Raji (cell line): Measurements from ENCODE around the gene CPLX1.

Experiments
- POLR2A ChIP-seq: IDR thresholded peaks from 2 replicates; pipeline ENCODE4 v1.6.1; 2011; ENCODE audit warnings: low read depth, low read length, control low read depth; ENCODE audit not compliant: insufficient read depth

Gene CPLX1

GRCh38 chr4:754221-755120 is 71.5 kb downstream of the CPLX1 start:
- TF ChIP-seq POLR2A = no peak

DNA sequence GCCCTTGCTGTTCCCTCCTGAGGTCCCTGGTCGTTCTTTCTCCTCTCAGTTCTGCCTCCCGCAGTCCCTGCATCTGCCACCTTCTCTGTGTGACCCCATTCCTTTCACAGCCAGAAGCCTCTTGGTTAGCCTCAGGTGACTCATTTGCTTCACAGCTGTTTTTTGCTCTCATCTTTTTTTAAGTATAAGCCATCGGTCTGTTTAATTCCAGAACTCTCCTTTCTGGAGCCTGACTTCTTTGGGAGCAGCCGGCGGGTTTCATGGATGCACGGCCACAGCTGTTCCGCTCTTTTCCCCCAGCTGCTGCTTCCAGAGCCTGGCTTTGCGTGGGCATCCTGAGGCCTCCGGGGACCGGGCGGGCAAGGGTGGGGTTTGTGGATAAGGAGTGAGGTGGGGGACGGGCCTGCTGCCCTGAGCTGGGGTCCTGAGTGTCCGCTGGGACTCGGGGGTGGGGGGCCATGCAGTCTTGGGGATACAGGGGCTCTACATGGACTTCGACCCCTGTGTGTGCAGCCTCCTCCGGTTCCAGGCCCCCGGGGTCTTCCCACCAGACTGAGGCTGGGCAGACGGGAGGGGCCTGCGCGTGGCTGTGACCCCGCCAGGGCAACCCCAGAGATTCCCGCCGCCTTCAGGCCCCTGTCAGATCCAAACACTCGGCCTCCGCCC is 73.6 kb downstream of the CPLX1 start:
- no peak for TF ChIP-seq POLR2A

DNA sequence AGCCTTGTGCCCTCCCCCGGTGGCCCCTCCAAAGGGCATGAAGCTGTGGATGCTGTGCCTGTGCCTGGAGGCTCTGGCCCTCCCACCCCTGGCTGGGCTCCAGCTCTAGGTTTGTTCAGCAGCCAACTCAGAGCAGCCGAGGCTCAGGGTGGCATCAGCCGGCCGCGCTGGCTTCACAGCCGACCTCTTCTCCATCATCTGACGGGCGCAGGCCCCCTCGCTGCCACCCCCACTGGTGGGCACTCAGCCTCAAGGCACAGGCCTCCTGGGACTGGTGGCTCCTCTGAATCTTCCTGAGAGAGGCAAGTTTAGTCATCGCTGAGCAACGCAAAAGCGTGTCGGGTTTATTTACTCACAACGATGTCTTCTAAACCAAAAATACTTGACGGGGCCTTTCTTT is 74.3 kb downstream of the CPLX1 start:
- TF ChIP-seq POLR2A = no peak

DNA sequence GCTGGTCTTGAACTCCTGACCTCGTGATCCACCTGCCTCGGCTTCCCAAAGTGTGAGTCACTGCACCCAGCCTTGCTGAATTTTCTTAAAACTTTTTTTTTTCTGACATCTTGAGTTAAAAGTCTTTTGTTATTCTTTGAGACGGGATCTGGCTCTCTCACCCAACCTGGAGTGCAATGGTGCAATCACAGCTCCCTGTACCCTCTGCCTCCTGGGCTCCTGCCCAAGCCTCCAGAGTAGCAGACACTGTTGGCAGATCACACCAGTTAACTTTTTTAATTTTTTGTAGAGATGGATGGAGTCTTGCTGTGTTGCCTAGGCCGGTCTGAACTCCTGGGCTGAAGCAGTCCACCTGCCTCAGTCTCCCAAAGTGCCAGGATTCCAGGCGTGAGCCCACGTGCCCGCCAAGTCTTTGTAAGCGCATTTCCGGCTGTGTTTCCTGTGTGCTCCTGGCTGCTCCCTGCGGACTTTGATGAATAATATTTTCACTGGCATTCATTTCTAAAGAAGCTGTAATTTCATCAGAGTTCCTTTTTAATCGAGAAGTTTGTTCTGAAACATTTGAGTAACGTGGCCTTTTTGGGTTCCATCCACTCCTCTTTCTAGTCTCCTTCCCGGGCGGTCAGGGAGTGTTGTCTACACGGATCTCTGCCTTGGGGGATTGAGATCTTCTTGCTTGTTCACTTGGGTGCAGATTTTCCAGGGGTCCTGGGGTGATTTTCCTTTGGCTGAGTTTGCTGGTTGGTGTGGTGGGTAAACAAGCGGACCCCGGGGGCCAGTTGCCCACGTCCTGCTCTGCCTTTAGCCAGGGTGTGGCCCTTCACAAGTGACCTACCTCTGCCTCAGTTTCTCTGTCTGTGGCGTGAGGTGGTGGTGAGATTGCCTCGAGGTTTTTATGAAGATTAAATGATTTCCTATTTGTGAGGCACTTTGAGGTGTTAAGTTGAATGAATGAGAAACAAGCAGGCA is 75.9 kb downstream of the CPLX1 start:
- TF ChIP-seq POLR2A = no peak

DNA sequence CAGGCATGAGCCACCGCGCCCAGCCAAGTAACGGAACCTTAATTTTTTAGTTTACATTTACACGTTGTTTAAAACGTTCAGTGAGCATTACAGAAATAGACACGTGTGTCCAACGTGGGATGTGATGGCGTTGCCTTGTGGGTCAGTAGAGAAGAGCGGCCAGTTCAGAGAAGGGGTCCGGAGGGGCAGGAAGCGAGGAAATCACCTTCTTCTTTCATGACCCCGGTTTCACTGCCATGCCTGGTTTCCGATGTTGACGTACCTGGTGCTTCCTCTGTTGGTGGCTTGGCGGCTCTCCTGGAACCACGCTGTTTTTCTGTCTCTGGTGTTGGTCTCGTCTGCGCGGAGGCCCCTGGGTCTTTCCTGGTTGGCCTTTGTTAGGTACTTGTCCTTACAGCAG is 77.5 kb downstream of the CPLX1 start:
- no peak for TF ChIP-seq POLR2A

DNA sequence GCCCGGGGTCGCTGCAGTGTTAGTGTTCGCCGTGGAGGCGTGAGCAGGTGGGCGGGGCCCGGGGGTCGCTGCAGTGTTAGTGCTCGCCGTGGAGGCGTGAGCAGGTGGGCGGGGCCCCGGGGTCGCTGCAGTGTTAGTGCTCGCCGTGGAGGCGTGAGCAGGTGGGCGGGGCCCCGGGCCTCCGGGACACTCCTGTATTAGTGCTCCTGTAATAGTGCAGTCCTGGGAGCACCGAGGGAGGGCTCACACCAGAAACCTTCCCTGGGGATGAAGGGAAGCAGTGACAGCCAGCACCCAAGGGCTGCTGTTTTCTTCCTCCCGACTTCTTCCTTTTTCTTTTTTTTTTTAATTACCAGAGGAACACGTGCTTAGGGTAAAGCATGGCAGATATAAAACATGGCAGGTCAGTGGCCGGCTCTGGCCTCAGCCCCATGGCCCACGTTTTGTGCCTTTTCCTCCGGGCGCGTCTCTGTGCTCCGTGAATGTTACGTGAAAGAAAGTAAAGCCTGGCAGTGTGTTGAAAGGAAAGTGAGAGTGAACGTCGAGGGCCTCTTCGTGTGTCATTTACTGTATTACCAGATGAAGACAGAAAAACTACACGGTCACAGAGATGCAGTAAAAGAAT is 78.3 kb downstream of the CPLX1 start:
- TF ChIP-seq POLR2A = no peak

- no peak for TF ChIP-seq POLR2A
Observed at GRCh38 chr4:744212-744841, 81.6 kb downstream of the CPLX1 start.

DNA sequence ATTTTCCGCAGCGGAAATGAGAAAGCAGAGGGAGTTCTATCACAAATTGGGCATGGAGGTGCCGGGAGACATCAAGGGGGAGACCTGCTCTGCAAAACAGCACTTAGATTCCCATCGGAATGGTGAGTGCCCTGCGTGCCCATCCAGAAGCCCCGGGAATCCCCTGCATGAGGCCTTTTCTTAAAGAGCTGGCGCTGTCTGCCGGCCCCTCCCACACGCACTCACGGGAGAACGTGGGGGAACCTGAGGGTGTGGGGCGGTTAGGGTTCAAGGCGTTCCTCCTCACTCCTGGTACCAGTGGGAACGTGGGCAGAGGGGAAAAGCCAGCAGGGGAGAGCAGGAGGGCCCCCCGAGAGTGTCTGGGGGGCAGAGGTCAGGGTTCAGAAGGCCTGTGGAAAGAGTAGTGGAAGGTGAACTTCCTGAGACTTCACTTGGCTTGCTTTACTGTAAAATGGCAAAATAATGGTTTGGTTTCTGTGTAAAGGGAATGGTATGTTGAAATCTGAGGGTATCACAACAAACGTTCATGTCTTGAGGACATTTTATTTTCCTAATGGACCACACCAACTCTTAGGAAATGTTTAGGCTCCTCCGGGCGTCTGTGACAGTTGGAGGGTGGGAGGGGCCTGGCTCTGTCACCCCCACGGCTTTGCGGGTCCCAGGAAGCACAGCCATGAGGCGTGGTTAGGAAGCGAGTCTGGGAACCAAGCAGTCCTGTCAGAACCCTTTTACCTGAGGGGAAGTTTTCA is 82.3 kb downstream of the CPLX1 start:
- no peak for TF ChIP-seq POLR2A

- no peak for TF ChIP-seq POLR2A
Observed at GRCh38 chr4:742742-743311, 83.1 kb downstream of the CPLX1 start.

- no peak for TF ChIP-seq POLR2A
Observed at GRCh38 chr4:742096-742741, 83.7 kb downstream of the CPLX1 start.

DNA sequence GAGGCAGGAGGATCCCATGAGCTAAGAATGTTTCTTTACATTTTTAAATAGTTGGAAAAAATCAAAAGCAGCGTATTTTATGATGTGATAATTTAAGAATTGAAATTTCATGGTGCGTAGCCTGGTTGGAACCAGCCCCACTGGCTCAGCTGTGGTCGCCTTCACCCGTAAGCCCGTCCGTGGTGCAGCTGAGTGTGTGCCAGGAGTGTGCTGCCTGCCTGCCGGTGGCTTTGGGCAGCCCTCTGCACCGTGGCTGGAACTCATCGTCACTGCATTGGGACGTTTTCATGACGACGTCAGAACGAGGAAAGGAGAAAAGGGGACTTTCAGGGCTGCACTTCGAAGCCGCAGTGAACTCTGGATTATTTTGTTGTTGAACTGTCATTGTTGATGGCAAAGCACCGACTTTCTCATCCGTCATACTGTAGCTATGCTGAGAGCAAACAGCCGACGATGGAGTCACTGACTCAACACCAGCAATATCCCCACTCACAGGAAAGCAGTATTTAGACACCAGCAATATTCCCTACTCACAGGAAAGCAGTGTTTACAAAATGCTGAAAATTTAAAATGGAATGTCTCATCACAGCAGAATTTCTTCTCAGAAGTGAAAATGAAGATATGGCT is 85.2 kb downstream of the CPLX1 start:
- TF ChIP-seq POLR2A = no peak

GRCh38 chr4:740011-740410 is 85.9 kb downstream of the CPLX1 start:
- TF ChIP-seq POLR2A = no peak
